ENCODE data around the gene TFPI2. TPM values are rescaled to one million over a fixed set of nuclear protein-coding genes. Genes with fewer than 3 reads are reported as not detected.

The TFPI2 gene
- total RNA-seq, 6 experiments from 2014 or later, result 38.2 to 80.3 (median 54.5) TPM

- Mint-ChIP-seq H3K4me3 (no peak overlapping the region), H3K9me3 (no peaks in the 10 kb centered on the region), H3K4me1 (ENCODE audit: low read depth) (no peaks in the 10 kb centered on the region), H3K27ac (no peak overlapping the region), H3K36me3 (ENCODE audit: low read depth) (no peaks in the 10 kb centered on the region), H3K27me3 (ENCODE audit: insufficient read depth) (peaks cover 9% of the 10 kb centered on the region)
- DNase-seq, result no peak
- no peak for TF ChIP-seq CTCF (IDR thresholded peaks at IDR 0.05)
Measured at GRCh38 chr7:93862651-93863050, 27.9 kb downstream of the TFPI2 start.

GRCh38 chr7:93861325-93861949 lies 29.1 kb downstream of the TFPI2 start:
- Mint-ChIP-seq H3K4me3 (no peak overlapping the region), H3K9me3 (no peaks in the 10 kb centered on the region), H3K4me1 (ENCODE audit: low read depth) (no peaks in the 10 kb centered on the region), H3K36me3 (ENCODE audit: low read depth) (no peaks in the 10 kb centered on the region), H3K27me3 (ENCODE audit: insufficient read depth) (peaks cover 7% of the 10 kb centered on the region), H3K27ac (no peak overlapping the region)
- DNase-seq, result no peak
- TF ChIP-seq CTCF (IDR thresholded peaks at IDR 0.05), result peak; percentile 75

- Mint-ChIP-seq H3K27me3 (ENCODE audit: insufficient read depth) (peaks cover 6% of the 10 kb centered on the region), H3K4me3 (no peak overlapping the region), H3K27ac (no peak overlapping the region), H3K4me1 (ENCODE audit: low read depth) (no peaks in the 10 kb centered on the region), H3K9me3 (no peaks in the 10 kb centered on the region), H3K36me3 (ENCODE audit: low read depth) (no peaks in the 10 kb centered on the region)
- TF ChIP-seq CTCF (IDR thresholded peaks at IDR 0.05), result no peak
- DNase-seq, result no peak
Measured at GRCh38 chr7:93860261-93860660, 30.3 kb downstream of the TFPI2 start.

GRCh38 chr7:93858857-93859256 lies 31.7 kb downstream of the TFPI2 start:
- Mint-ChIP-seq H3K36me3 (ENCODE audit: low read depth) (no peaks in the 10 kb centered on the region), H3K4me3 (no peak overlapping the region), H3K9me3 (no peaks in the 10 kb centered on the region), H3K27ac (no peak overlapping the region), H3K4me1 (ENCODE audit: low read depth) (no peaks in the 10 kb centered on the region), H3K27me3 (ENCODE audit: insufficient read depth) (peaks cover 6% of the 10 kb centered on the region)
- DNase-seq, result no peak
- no peak for TF ChIP-seq CTCF (IDR thresholded peaks at IDR 0.05)

GRCh38 chr7:93856323-93856722 lies 34.2 kb downstream of the TFPI2 start:
- Mint-ChIP-seq H3K4me3 (no peak overlapping the region), H3K36me3 (ENCODE audit: low read depth) (no peaks in the 10 kb centered on the region), H3K4me1 (ENCODE audit: low read depth) (peaks cover 6% of the 10 kb centered on the region; the same call in 1 of the 2 replicates), H3K27me3 (ENCODE audit: insufficient read depth) (peaks cover 4% of the 10 kb centered on the region), H3K9me3 (no peaks in the 10 kb centered on the region), H3K27ac (no peak overlapping the region)
- TF ChIP-seq CTCF (IDR thresholded peaks at IDR 0.05), result no peak
- no peak for DNase-seq
